ENCODE data around the gene TDP1. TPM values are rescaled to one million over a fixed set of nuclear protein-coding genes. Genes with fewer than 3 reads are reported as not detected.
A peak's percentile ranks its signal among the peaks of the same experiment; 100 is the strongest.

TDP1 gene
- total RNA-seq, 2 donors from 2014 or later: 12.0 to 18.2 TPM

DNA sequence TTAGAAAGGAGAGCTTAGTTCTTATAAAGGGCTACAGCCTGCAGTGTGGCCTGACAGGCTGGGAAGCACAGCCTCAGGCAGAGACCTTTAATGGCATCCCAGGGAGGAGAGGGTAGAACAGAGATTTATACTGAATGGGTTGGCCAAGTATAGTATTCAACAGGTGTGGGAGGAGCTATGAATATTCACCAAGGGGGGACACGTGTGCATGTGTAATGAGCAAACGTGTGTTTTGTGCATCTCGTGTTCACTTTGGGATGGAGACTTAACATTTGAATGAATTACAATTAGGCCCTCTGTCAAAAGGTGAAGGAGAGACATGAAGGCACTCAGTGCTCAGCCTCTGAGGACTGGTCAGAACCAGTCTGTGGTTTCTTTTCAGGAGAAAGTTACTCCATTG lies 5.2 kb downstream of the TDP1 start:
- no peaks in the 10 kb centered on the region for H3K9me3 ChIP-seq
- H3K36me3 ChIP-seq: no peaks in the 10 kb centered on the region
- TF ChIP-seq, protein P1, sequence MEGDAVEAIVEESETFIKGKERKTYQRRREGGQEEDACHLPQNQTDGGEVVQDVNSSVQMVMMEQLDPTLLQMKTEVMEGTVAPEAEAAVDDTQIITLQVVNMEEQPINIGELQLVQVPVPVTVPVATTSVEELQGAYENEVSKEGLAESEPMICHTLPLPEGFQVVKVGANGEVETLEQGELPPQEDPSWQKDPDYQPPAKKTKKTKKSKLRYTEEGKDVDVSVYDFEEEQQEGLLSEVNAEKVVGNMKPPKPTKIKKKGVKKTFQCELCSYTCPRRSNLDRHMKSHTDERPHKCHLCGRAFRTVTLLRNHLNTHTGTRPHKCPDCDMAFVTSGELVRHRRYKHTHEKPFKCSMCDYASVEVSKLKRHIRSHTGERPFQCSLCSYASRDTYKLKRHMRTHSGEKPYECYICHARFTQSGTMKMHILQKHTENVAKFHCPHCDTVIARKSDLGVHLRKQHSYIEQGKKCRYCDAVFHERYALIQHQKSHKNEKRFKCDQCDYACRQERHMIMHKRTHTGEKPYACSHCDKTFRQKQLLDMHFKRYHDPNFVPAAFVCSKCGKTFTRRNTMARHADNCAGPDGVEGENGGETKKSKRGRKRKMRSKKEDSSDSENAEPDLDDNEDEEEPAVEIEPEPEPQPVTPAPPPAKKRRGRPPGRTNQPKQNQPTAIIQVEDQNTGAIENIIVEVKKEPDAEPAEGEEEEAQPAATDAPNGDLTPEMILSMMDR (IDR thresholded peaks at IDR 0.05): no peak
- TF ChIP-seq POLR2AphosphoS5 (IDR thresholded peaks at IDR 0.05): no peak
- TF ChIP-seq POLR2A (IDR thresholded peaks at IDR 0.05): no peak
- no peak for DNase-seq (ENCODE audit: low spot score)
- H3K4me1 ChIP-seq (replicated peaks): no peaks in the 10 kb centered on the region
- intact Hi-C loops (cut with DNase I): no loop called here
- no peaks in the 10 kb centered on the region for H3K27me3 ChIP-seq (replicated peaks; ENCODE audit: insufficient read depth)
- H3K4me3 ChIP-seq: no peak overlapping the region
- no peak overlapping the region for H3K27ac ChIP-seq
- 87% methylated on average over 3 of the region's 3 CpGs for WGBS

DNA sequence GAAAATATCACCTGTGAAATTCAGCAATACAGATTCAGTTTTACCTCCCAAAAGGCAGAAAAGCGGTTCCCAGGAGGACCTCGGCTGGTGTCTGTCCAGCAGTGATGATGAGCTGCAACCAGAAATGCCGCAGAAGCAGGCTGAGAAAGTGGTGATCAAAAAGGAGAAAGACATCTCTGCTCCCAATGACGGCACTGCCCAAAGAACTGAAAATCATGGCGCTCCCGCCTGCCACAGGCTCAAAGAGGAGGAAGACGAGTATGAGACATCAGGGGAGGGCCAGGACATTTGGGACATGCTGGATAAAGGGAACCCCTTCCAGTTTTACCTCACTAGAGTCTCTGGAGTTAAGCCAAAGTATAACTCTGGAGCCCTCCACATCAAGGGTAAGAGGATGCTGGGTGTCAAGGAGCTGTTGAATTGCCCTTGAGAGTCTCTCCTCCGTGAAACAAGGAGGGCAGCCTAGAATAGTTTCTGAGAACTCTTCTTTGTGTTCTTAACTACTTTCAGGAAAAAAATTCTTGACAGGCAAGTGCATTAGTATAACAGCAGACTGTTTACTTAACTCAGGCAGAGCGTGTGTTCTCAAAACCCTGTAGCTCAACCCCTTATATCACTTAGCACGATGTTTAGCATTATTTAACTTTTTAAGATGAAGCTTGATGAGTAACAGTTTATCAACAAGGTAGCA lies 7.7 kb downstream of the TDP1 start:
- H3K4me3 ChIP-seq: no peak overlapping the region
- no peaks in the 10 kb centered on the region for H3K4me1 ChIP-seq (replicated peaks)
- H3K27ac ChIP-seq: no peak overlapping the region
- no peaks in the 10 kb centered on the region for H3K27me3 ChIP-seq (replicated peaks; ENCODE audit: insufficient read depth)
- intact Hi-C loops (cut with DNase I): no loop called here
- 85% methylated on average over 10 of the region's 10 CpGs for WGBS
- no peak for TF ChIP-seq POLR2A (IDR thresholded peaks at IDR 0.05)
- TF ChIP-seq, protein P1 (IDR thresholded peaks at IDR 0.05): no peak
- TF ChIP-seq POLR2AphosphoS5 (IDR thresholded peaks at IDR 0.05): no peak
- H3K9me3 ChIP-seq: no peaks in the 10 kb centered on the region
- DNase-seq (ENCODE audit: low spot score): no peak
- H3K36me3 ChIP-seq: no peaks in the 10 kb centered on the region

DNA sequence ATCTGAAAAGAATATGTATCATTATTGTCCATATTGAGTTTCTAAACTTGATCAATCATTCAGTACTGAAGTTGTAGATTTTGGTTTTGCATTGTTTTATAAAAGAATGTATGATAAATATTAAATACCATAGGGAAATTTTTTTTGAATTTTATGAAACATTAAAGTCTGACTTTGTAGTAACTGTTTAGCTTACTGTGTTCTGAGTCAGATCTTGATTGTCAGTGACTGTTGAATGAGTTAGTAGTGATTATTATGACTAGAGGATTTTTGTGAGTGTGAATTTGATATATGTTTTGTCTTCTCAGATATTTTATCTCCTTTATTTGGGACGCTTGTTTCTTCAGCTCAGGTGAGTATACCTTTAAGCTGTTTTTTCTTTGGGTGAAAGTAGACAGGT lies 10.1 kb downstream of the TDP1 start:
- no peaks in the 10 kb centered on the region for H3K9me3 ChIP-seq
- H3K4me3 ChIP-seq: no peak overlapping the region
- WGBS: 92% methylated on average over 1 of the region's 1 CpG
- H3K27ac ChIP-seq: no peak overlapping the region
- H3K36me3 ChIP-seq: no peaks in the 10 kb centered on the region
- DNase-seq (ENCODE audit: low spot score): no peak
- H3K27me3 ChIP-seq (replicated peaks; ENCODE audit: insufficient read depth): no peaks in the 10 kb centered on the region
- H3K4me1 ChIP-seq (replicated peaks): no peaks in the 10 kb centered on the region
- intact Hi-C loops (cut with DNase I): no loop called here
- TF ChIP-seq, protein P1 (IDR thresholded peaks at IDR 0.05): no peak
- TF ChIP-seq POLR2A (IDR thresholded peaks at IDR 0.05) (no peak), POLR2AphosphoS5 (IDR thresholded peaks at IDR 0.05) (no peak)

DNA sequence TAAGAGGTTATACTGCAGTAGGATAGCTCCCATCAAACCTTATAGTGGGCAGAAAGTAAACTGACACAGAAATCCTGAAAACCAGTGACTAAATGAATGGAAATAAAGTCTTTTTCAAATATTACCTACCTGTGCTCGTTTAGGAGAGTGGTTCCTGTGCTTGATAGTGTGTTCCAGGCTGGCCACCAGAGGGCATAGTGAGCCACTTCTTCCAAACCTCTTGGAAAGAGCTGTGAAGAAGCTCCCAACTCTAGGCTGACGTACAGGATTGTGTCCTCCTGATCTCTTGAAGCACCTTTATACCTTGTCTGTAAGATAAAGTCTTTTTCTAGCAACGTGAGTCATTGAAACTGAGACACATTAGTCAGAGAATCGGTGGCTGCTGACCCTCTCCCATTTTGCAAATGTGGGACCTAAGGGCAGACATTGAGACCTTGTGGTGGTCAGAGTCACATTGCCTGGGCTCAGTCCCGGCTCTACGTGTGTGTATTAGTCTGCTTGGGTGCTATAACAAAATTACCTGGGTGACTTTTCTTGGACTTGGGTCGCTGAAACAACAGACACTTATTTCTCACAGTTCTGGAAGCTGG lies 17.6 kb downstream of the TDP1 start:
- Histone ChIP-seq H3K4me3 (no peak overlapping the region), H3K4me1 (replicated peaks) (no peaks in the 10 kb centered on the region), H3K36me3 (no peaks in the 10 kb centered on the region), H3K9me3 (no peaks in the 10 kb centered on the region), H3K27ac (no peak overlapping the region), H3K27me3 (replicated peaks; ENCODE audit: insufficient read depth) (no peaks in the 10 kb centered on the region)
- TF ChIP-seq, protein P1 (IDR thresholded peaks at IDR 0.05): peak; percentile 68 to 82 (median 78)
- no peak for TF ChIP-seq POLR2A (IDR thresholded peaks at IDR 0.05)
- no peak for TF ChIP-seq POLR2AphosphoS5 (IDR thresholded peaks at IDR 0.05)
- peak; percentile 59 for DNase-seq (ENCODE audit: low spot score)
- WGBS: 56% methylated on average over 7 of the region's 7 CpGs
- intact Hi-C loops (cut with DNase I): loop anchor here (10.0 kb wide), 1 partner anchor 261 kb away; no protein-coding TSS in a partner anchor

DNA sequence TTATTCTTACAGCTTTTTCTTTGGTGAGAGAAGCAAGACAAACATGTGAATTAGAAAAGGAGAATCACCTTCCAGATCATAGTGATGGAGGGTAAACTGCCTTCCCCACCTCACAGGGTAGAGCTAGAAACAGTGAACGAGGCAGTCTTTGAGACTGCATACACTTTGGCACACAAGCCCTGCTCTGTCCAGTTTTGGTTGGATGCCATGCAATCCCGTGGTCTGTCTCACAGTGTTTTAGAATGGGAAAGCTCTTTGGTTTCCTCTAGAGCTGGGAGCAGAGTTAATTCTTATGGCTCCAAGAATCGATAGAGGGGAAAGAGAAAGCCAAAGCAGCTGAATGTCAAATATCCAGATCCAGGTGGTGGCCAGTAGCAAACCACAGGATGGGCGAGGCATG lies 21.9 kb downstream of the TDP1 start:
- no peaks in the 10 kb centered on the region for H3K27me3 ChIP-seq (replicated peaks; ENCODE audit: insufficient read depth)
- no peaks in the 10 kb centered on the region for H3K9me3 ChIP-seq
- TF ChIP-seq, protein P1 (IDR thresholded peaks at IDR 0.05): no peak
- no peak for TF ChIP-seq POLR2A (IDR thresholded peaks at IDR 0.05)
- TF ChIP-seq POLR2AphosphoS5 (IDR thresholded peaks at IDR 0.05): no peak
- no peaks in the 10 kb centered on the region for H3K36me3 ChIP-seq
- 80% methylated on average over 4 of the region's 4 CpGs for WGBS
- H3K4me1 ChIP-seq (replicated peaks): no peaks in the 10 kb centered on the region
- no peak overlapping the region for H3K4me3 ChIP-seq
- DNase-seq (ENCODE audit: low spot score): no peak
- no peak overlapping the region for H3K27ac ChIP-seq
- intact Hi-C loops (cut with DNase I): loop anchor here (10.0 kb wide), 1 partner anchor 257 kb away; no protein-coding TSS in a partner anchor

Measured in prostate gland (tissue), 2 donors.